GM19238 (cell line): ENCODE measurements around the gene ZBTB22.
A peak's percentile ranks its signal among the peaks of the same experiment; 100 is the strongest.
"Not testable (repeated sequence)": the region's sequence is repeated elsewhere in the genome, so short reads cannot be mapped to it uniquely, and the experiment has no call there.

Experiments used
- DNase-seq: peaks from one replicate; pipeline ENCODE4 v3.0.0; 2011; ENCODE audit warnings: low spot score; ENCODE audit not compliant: insufficient read length

ZBTB22 gene

DNA sequence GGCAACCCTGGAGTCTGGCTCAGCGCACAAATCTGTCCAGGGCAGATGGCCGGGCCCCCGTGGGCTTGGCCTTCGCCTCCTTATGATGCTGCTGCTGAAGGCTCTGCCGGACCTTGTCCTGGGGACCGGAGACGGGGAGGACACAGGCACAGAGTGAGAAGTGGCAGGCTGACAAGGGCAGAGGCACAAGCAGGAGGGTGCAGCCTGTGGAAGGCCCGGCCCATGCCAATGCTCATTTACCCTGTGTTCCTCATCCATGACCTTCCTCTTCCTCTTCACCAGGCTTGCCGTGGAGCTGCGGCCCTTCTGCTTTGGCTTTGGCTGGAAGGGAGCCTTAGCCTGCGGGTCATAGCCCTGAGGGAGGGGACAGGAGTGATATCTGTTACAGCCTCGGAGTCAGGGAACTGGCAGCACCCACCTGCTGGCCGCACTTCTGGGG, 38.3 kb downstream of the ZBTB22 start:
- no peak for DNase-seq

DNA sequence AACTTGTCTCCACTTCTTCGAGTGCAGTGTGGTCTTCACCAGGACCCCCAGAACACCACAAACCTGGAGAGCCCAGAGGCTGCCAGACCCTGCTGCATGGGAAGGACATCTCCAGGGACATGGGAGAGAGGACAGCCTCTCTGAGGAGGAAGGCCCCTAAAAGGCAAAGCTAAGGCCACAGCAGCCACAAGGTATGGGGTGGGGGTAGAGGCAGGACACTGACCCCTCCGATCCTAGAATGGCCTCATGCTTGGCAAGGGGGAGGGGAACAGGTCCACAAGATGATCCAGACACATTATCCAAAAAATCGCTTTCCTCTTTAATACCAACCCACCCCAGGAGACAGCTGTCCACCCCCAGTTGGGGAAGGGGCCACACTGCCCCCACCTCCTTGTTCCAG, 38.7 kb downstream of the ZBTB22 start:
- DNase-seq, result no peak

DNA sequence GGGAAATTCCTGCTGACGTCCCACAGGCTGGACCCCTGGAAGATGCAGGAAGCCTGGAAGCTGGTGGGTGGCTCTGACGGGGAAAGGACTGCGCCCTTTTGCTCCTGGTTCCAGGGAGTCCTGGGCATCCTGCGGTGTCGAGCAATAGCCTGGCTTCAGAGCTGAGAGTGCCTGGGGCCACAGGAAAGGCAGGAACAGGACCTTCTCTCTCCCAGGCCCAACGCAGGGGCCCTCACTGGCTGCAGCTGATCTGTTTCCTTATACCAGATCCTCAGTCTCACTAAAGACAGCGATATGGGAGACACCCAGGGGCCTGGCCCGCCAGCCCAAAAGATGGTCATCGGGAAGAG, 39.2 kb downstream of the ZBTB22 start:
- DNase-seq, result no peak

DNA sequence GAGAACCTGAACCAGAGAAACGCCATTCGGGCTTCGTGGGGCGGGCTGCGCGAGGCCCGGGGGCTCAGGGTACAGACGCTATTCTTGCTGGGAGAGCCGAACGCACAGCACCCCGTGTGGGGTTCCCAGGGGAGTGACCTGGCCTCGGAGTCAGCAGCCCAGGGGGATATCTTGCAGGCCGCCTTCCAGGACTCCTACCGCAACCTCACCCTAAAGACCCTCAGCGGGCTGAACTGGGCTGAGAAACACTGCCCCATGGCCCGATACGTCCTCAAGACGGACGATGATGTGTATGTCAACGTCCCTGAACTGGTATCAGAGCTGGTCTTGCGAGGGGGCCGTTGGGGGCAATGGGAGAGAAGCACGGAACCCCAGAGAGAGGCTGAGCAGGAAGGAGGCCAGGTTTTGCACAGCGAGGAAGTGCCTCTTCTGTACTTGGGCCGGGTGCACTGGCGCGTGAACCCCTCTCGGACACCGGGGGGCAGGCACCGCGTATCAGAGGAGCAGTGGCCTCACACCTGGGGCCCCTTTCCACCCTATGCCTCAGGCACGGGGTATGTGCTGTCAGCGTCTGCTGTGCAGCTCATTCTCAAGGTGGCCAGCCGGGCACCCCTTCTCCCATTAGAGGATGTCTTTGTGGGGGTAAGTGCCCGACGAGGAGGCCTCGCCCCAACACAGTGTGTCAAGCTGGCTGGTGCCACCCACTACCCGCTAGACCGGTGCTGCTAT, 39.7 kb downstream of the ZBTB22 start:
- DNase-seq, result no peak

DNA sequence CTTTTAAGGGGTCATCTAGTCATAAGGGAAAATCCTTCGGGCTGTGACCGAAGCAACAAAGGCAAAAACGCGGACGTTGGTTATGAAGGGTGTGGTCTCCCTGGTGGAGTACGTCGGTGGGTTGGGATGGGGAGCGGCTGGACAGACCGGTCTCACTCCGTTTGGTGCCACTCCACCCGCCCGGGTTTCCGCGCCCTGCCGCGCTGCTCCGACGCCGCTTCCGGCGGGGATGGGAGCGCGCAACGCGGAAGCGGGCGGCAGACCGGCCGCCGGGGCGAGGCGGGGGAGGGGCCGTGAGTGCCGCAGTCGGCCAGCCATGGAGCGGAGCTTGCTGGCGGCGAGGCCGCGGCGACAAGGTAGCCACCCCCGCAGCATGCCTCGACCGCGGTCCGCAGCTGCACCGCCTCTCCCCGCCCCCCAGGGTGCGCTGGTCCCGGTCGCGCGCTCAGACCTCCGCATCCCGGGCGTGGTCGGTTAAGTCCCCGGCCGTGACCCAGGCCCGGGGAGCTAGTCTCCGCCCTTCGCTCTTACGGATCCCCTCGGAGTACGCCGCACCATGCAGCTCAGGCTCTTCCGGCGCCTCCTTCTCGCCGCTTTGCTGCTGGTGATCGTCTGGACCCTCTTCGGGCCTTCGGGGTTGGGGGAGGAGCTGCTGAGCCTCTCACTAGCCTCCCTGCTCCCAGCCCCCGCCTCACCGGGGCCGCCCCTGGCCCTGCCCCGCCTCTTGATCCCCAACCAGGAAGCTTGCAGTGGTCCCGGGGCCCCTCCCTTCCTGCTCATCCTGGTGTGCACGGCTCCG, 40.5 kb downstream of the ZBTB22 start, which contains the start of gene B3GALT4:
B3GALT4 (plus strand) TSS at position 260 of the 799 bp plus-strand sequence; CDS start at position 557, 297 bp downstream.
- peak; percentile 73 for DNase-seq

DNA sequence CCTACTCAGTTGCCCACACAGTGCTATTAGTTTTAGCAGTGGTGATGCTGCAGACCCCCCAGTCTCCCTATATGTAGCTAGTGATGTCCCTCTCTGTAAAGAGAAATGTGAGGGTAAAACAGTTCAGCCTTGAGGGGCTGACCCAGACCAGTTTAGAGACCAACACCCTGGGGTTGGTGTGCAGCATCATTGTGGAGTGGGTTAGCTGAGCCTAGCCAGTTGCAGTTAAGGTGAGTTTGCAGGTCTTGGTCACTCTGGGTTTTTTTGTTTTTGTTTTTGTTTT, 41.0 kb downstream of the ZBTB22 start:
- DNase-seq, result no peak

DNA sequence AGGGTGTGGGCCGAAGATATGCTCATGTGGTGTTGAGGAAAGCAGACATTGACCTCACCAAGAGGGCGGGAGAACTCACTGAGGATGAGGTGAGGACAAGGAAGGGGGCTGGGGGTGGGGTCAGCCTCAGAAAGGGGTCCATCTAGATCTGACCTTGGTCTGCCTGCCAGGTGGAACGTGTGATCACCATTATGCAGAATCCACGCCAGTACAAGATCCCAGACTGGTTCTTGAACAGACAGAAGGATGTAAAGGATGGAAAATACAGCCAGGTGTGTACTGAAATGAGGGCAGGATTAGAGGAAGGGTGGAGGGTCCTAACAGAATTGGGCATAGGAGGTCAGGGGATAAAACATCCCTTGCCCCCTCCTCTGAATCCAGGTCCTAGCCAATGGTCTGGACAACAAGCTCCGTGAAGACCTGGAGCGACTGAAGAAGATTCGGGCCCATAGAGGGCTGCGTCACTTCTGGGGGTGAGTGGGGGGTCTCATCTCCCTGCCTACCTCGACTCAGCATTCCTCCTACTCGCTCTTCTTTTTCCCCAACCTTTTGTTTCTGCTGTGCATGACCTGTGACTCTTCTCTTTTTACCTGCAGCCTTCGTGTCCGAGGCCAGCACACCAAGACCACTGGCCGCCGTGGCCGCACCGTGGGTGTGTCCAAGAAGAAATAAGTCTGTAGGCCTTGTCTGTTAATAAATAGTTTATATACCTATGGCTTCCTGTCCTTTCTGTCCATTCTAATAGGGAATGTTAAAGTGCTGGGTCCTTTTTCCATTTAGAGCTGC, 41.6 kb downstream of the ZBTB22 start:
- not testable (repeated sequence) for DNase-seq

DNA sequence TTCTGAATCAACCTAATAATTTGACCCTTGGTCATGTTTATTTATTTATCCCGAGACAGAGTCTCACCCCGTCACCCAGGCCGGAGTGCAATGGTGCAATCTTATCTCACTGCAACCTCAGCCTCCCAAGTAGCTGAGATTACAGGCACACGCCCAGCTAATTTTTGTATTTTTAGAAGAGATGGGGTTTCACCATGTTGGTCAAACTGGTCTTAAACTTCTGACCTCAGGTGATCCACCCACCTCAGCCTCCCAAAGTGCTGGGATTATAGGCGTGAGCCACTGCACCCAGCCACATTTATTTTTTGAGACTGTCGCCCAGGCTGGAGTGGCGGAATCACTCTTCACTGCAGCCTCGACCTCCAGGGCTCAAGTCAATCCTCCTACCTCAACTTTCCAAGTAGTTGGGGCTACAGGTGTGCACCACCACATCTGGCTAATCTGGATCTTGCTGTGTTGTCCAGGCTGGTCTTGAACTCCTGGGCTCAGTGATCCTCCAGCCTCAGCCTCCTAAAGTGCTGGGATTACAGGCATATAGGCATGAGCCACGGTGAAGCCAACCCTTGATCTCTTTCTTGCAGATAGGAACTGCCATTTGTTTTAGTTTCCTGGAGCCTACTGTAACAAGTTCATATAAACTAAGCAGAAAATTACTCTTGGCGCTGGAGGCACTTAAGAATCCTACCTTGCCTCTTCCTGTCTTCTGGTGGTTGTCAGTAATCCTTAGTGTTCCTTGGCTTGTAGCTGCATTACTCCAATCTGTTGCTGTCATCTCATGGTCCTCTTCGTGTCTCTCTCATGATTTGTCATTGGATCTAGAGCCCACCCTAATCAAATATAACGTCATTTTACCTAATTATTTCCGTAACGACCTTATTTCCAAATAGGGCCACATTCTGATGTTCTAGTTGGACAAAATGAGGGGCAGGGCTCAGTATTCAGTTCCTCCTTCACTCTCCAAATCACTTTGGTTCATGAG, 43.3 kb downstream of the ZBTB22 start:
- DNase-seq, result no peak

DNA sequence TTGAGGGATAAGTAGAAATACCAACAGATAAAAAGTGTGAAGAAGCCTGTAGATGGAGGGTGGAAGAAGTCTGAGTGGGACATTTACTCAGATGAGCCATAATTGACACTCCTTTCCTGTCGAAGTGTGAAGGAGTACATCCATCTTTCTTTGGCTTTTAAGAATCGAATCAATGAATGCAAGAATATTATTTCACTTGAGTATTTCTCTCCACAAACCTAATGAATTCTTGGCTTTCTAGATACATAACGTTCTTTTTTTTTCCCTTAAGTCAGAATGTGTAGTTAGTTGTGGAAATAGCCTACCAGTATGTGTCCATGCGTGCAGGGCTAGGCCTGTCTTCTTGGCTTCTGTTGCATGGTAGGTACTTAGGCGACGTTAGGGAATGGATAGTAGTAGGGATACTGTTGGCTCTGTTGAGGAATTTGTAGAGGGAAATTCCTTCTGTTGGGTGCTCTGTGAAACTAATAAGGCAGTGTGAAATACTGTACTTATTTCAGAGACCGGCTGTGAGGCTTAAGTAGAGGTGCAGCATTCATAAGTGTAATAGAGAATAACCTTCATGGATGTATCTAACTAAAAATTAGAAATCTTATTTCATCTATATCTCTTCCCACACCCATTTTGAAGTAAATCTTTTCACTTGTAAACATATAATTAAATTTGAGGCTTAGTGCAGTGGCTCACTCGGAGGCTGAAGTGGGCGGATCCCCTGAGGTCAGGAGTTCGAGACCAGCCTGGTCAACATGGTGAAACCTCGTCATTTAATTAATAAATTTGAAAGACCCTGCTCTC, 44.2 kb downstream of the ZBTB22 start:
- DNase-seq, result no peak

DNA sequence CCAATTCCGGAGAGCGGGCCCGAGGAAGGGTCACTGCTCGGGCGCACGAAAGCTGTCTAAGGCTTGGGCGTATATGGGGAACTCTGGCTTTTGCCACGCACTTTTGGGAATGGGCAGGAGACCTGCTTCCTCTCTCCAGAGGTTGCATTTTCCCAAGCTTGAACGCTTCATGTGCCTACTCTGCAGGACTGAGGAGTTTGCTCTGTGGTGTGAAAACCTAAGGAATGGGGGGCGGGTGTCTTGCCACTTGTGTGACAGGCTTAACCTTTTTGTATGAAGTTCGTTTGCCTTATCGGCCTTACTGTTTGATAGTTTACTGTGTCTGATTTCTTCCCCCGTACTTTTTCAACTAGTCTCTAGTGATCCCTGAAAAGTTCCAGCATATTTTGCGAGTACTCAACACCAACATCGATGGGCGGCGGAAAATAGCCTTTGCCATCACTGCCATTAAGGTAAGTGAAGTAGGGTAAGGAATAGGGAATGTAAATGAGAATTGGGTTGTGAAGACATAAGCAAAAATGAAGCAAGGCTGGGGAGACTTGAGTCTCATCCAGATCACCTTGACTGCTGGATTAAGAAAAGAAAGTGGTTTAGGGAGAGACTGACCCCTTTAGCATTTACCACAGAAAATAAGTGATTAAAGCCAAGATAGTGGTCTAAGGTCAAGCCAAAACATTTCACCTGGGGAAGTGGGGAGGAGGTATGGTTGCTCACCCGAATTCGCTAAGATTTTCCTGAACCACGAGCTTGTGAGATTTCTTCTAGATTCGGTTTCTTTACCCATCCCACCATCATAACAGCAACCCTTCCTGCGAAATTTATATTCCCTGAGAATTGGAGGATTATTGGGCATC, 45.0 kb downstream of the ZBTB22 start:
- no peak for DNase-seq

DNA sequence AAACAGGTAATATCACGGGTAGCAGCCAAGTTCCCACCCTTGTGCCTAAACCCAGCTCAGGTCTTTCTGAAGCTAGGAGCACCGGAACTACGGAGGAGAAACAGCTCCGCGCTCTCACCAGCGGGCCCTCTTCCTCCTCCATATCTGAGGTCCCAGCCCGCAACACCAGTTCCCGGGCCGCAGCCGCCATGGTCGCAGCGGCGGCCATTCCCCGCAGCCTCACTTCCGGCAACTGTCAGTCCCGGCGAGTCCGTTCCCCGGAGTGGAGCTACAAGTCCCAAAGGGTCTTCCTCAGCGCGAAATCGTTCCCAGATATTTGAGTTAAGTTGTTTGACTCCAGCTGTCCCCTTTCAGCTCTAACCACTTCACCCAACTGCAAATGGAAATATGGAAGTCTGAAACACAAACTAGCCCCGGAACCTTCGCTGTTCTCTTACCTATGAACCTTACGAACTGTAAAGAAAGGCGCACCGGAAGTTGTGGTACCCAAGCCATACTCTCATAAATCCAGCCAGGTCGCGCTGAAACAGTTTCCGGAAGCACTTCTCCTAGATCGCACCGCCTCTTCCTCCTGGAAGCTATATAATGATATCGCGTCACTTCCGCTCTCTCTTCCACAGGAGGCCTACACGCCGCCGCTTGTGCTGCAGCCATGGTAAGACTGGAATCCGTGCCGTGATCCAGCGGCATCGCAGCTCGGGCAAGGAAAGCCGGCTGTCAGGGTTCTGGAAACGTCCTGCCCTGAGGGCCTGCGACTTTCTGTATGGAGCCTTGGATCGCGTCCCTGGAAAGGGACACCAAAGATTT, 45.9 kb downstream of the ZBTB22 start, which contains the start of the genes RPS18 and VPS52:
RPS18 (plus strand) TSS at position 608 of the 807 bp plus-strand sequence; CDS start at position 653, 45 bp downstream.
VPS52 (minus strand) TSS at position 409 of the 807 bp plus-strand sequence; CDS start at position 208, 201 bp downstream.
- DNase-seq, result peak; percentile 76

DNA sequence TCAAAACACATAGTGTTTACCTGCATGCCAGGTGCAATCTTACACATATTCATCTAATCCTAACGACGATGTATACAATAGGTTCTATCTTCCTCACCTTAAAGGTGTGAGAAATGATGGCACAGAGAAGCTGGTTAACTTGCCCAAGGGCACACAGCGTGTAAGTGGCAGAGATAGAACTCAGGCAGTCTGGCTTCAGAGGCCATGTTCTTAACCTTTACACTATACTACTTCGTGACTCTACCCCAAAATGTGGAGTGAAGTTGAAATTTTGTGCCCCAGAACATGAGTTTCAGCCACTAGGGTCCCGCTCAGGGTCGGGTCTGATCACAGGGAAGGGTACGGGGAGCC, 46.5 kb downstream of the ZBTB22 start:
- no peak for DNase-seq
